ENCODE measurements around the gene DYNLRB1. TPM values are rescaled to one million over a fixed set of nuclear protein-coding genes. Genes with fewer than 3 reads are reported as not detected.

The DYNLRB1 gene
- polyA plus RNA-seq, 3 donors = 139 to 166 (median 148) TPM

DNA sequence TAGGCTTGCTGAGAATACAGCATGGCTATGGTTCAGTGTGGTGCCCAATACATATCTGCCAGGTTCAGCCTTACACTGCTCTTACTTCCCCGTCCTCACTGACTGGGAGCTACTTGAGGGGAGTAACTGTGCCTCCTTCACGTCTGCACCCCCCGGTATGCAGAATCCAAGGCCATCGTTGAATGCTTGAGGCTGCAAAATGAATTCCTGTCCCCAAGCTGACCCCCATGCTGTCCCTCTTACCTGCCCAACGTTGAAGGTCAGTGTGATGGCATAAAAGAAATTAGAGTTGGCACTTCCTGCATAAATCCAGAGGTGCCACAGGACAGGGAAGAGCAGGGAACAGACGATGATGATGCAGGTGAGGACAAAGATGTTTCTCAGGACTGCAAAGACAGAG is 58.6 kb downstream of the DYNLRB1 start:
- Histone ChIP-seq H2AFZ (ENCODE audit: insufficient read depth, low read depth, low read length, poor library complexity, severe bottlenecking) (no peak overlapping the region), H3K27ac (ENCODE audit: low read depth in 1 of 2, low read length in 2 of 2) (no peak overlapping the region), H3K79me2 (ENCODE audit: insufficient read depth, low read length) (no peaks in the 10 kb centered on the region), H3K36me3 (replicated peaks in 1 of 2; ENCODE audit: control insufficient read depth in 1 of 2, insufficient read depth in 2 of 2, low read length in 2 of 2) (peaks cover 9 to 24% of the 10 kb centered on the region in 2 donors), H3K9me3 (replicated peaks in 1 of 2; ENCODE audit: control insufficient read depth in 1 of 2, insufficient read depth in 1 of 2, low read length in 2 of 2) (no peaks in the 10 kb centered on the region), H3K4me2 (replicated peaks; ENCODE audit: extremely low read depth, low read length, poor library complexity, severe bottlenecking) (no peak overlapping the region), H3K27me3 (ENCODE audit: control insufficient read depth in 2 of 2, insufficient read depth in 2 of 2, low read length in 2 of 2) (no peaks in the 10 kb centered on the region), H3K4me1 (ENCODE audit: control insufficient read depth in 1 of 2, insufficient read depth in 2 of 2, low read length in 2 of 2) (peaks cover 10 to 13% of the 10 kb centered on the region in 2 donors), H3K9ac (ENCODE audit: insufficient read depth, low read length, poor library complexity, severe bottlenecking) (no peak overlapping the region), H4K20me1 (ENCODE audit: insufficient read depth, low read length) (no peaks in the 10 kb centered on the region), H3K4me3 (replicated peaks in 1 of 3; ENCODE audit: low read depth in 2 of 3, low read length in 3 of 3) (no peak overlapping the region)
- WGBS (ENCODE audit: insufficient coverage) = 100% methylated on average over 1 of the region's 6 CpGs
- intact Hi-C loops (cut with micrococcal nuclease) = no loop called here
- Mint-ChIP-seq H3K36me3 (peaks cover 27 to 28% of the 10 kb centered on the region in 2 donors), H3K9me3 (no peaks in the 10 kb centered on the region), H3K4me1 (peaks cover 19% of the 10 kb centered on the region), H3K27me3 (ENCODE audit: low read depth in 3 of 3) (no peaks in the 10 kb centered on the region), H3K27ac (peak overlapping the region in 1 of 7 donors; percentile 57), H3K4me3 (no peak overlapping the region)
- no peak for DNase-seq
- TF ChIP-seq, protein P1, sequence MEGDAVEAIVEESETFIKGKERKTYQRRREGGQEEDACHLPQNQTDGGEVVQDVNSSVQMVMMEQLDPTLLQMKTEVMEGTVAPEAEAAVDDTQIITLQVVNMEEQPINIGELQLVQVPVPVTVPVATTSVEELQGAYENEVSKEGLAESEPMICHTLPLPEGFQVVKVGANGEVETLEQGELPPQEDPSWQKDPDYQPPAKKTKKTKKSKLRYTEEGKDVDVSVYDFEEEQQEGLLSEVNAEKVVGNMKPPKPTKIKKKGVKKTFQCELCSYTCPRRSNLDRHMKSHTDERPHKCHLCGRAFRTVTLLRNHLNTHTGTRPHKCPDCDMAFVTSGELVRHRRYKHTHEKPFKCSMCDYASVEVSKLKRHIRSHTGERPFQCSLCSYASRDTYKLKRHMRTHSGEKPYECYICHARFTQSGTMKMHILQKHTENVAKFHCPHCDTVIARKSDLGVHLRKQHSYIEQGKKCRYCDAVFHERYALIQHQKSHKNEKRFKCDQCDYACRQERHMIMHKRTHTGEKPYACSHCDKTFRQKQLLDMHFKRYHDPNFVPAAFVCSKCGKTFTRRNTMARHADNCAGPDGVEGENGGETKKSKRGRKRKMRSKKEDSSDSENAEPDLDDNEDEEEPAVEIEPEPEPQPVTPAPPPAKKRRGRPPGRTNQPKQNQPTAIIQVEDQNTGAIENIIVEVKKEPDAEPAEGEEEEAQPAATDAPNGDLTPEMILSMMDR (IDR thresholded peaks at IDR 0.05) = no peak

DNA sequence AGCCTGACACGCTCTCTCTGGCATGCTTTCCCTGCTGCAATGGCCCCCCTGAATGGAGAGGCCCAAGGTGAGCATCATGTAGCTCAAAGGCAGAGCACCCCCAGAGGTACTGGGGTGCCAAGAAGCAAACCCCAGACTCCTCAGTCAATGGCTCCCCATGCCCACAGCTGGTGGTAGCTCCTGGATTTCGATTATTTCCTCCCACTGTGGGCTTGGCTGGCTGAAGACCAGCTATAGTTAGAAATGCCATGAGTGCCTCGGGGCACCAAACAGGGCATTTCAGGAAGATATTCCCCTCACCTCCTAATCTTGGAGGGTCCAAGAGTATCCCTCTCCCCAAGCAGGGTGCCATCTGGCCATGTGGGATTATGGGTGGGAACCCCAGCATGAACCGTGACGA is 59.0 kb downstream of the DYNLRB1 start:
- Histone ChIP-seq H3K36me3 (replicated peaks in 1 of 2; ENCODE audit: control insufficient read depth in 1 of 2, insufficient read depth in 2 of 2, low read length in 2 of 2) (peaks cover 9 to 24% of the 10 kb centered on the region in 2 donors), H3K4me2 (replicated peaks; ENCODE audit: extremely low read depth, low read length, poor library complexity, severe bottlenecking) (no peak overlapping the region), H3K9ac (ENCODE audit: insufficient read depth, low read length, poor library complexity, severe bottlenecking) (no peak overlapping the region), H3K9me3 (replicated peaks in 1 of 2; ENCODE audit: control insufficient read depth in 1 of 2, insufficient read depth in 1 of 2, low read length in 2 of 2) (no peaks in the 10 kb centered on the region), H3K4me1 (ENCODE audit: control insufficient read depth in 1 of 2, insufficient read depth in 2 of 2, low read length in 2 of 2) (peaks cover 14 to 18% of the 10 kb centered on the region in 2 donors), H3K79me2 (ENCODE audit: insufficient read depth, low read length) (no peaks in the 10 kb centered on the region), H2AFZ (ENCODE audit: insufficient read depth, low read depth, low read length, poor library complexity, severe bottlenecking) (no peak overlapping the region), H3K27ac (ENCODE audit: low read depth in 1 of 2, low read length in 2 of 2) (no peak overlapping the region), H3K27me3 (ENCODE audit: control insufficient read depth in 2 of 2, insufficient read depth in 2 of 2, low read length in 2 of 2) (no peaks in the 10 kb centered on the region), H3K4me3 (replicated peaks in 1 of 3; ENCODE audit: low read depth in 2 of 3, low read length in 3 of 3) (no peak overlapping the region), H4K20me1 (ENCODE audit: insufficient read depth, low read length) (no peaks in the 10 kb centered on the region)
- Mint-ChIP-seq H3K4me1 (peaks cover 23% of the 10 kb centered on the region), H3K27me3 (ENCODE audit: low read depth in 3 of 3) (no peaks in the 10 kb centered on the region), H3K27ac (no peak overlapping the region), H3K4me3 (no peak overlapping the region), H3K9me3 (no peaks in the 10 kb centered on the region), H3K36me3 (peaks cover 27 to 29% of the 10 kb centered on the region in 2 donors)
- intact Hi-C loops (cut with micrococcal nuclease) = no loop called here
- 100% methylated on average over 2 of the region's 5 CpGs for WGBS (ENCODE audit: insufficient coverage)
- no peak for DNase-seq
- TF ChIP-seq, protein P1 (IDR thresholded peaks at IDR 0.05) = no peak
